K562 (cell line): ENCODE measurements around the gene EFCC1. TPM values are rescaled to one million over a fixed set of nuclear protein-coding genes. Genes with fewer than 3 reads are reported as not detected.

Source experiments
- CBFB ChIP-seq: sonication (generic); formaldehyde crosslinking; IDR thresholded peaks from 2 replicates; pipeline ENCODE4 v1.4.0; 2020; ENCODE audit warnings: mild to moderate bottlenecking, missing genetic modification reagents
- FOXA3 ChIP-seq, 2 experiments: fragments of 450-650 bp in 1 of 2; sonication (generic) in 1 of 2; formaldehyde crosslinking; IDR thresholded peaks in 1 of 2; conservative IDR thresholded peaks in 1 of 2; 2 replicates each; pipeline versions ENCODE4 v1.4.0 to v1.8.0; 2020 to 2022; ENCODE audit warnings: mild to moderate bottlenecking in 2 of 2, missing genetic modification reagents in 1 of 2
- PRDM10 ChIP-seq: fragments of 450-650 bp; IDR thresholded peaks from 2 replicates; pipeline ENCODE4 v1.6.1; 2018; ENCODE audit not compliant: partially characterized antibody
- PRPF4 ChIP-seq: fragments of 200-400 bp; formaldehyde crosslinking; IDR thresholded peaks from one replicate; pipeline ENCODE4 v1.6.1; 2017; ENCODE audit warnings: low read length, low read depth, mild to moderate bottlenecking; ENCODE audit not compliant: insufficient read depth, poor library complexity, severe bottlenecking
- SMC3 ChIP-seq: conservative IDR thresholded peaks from 2 replicates; pipeline ENCODE4 v1.6.1; 2011; ENCODE audit warnings: low read depth, low read length, improper control_type of control experiment; ENCODE audit not compliant: insufficient read depth
- SNRNP70 ChIP-seq: fragments of 200-400 bp; formaldehyde crosslinking; optimal IDR thresholded peaks from 2 replicates; pipeline ENCODE3; 2017; ENCODE audit warnings: low read depth, low read length
- TARDBP ChIP-seq: fragments of 450-650 bp; IDR thresholded peaks from 2 replicates; pipeline ENCODE4 v1.6.1; 2016
- ZNF740 ChIP-seq, 3 experiments: fragments of 200-800 bp in 1 of 3; sonication (Bioruptor generic) in 1 of 3; sonication (generic) in 1 of 3; formaldehyde crosslinking in 1 of 3; IDR thresholded peaks; 2 replicates each; pipeline versions ENCODE4 v1.6.1 to v1.8.0; 2016 to 2022; ENCODE audit warnings: mild to moderate bottlenecking in 2 of 3, missing compliant biosample characterization in 2 of 3, missing genetic modification characterization in 2 of 3, missing genetic modification reagents in 1 of 3
- polyA plus RNA-seq, 8 experiments: library from polyadenylated mRNA; depleted of rRNA in 4 of 8; stranded (reverse) in 5 of 8; unstranded in 3 of 8; fragments of >200 nt; fragmentation: Nextera tagmentation in 2 of 8; fragmentation: Illumina TruSeq in 1 of 8; extraction: Ambion mirVana in 2 of 8; extraction: Trizol in 1 of 8; gene quantifications; 2 replicates each; pipeline versions ENCODE4 v1.2.1 to v1.2.3, GENCODE V29; 2011 to 2014; ENCODE audit warnings: inconsistent platforms in 1 of 8, missing spikeins in 1 of 8
- total RNA-seq, 7 experiments: library from RNA; depleted of rRNA in 6 of 7; stranded (reverse); fragments of >200 nt in 6 of 7; fragmentation: Illumina TruSeq in 2 of 7; extraction: Trizol in 2 of 7; gene quantifications; 2 replicates each; pipeline versions ENCODE4 v1.2.1 to v1.2.3, GENCODE V29; 2011 to 2021; ENCODE audit warnings: low replicate concordance in 1 of 7

EFCC1 gene
- total and polyA plus RNA-seq, 9 of the 15 experiments (the other 6 are each of a cell fraction or from before 2014, with no cell fraction given): not detected

GRCh38 chr3:128965280-128965679 lies 35.8 kb upstream of the EFCC1 start (continued):
- TF ChIP-seq FOXA3 (CRISPR knock-in tag; conservative IDR thresholded peaks at IDR 0.05 in 1 of 2, IDR thresholded peaks at IDR 0.05 in 1 of 2): no peak
- no peak for TF ChIP-seq ZNF740 (CRISPR knock-in tag; IDR thresholded peaks at IDR 0.05)
- TF ChIP-seq ZNF740 (tag; IDR thresholded peaks at IDR 0.05): no peak
- no peak for TF ChIP-seq PRDM10
- no peak for TF ChIP-seq CBFB (CRISPR knock-in tag)
- TF ChIP-seq SNRNP70: no peak
- no peak for TF ChIP-seq TARDBP
- TF ChIP-seq PRPF4: no peak
- TF ChIP-seq SMC3: no peak
- TF ChIP-seq, all 486 proteins: peak for 0
